HL-60 (cell line): Measurements from ENCODE around the gene LHX4.
A peak's percentile ranks its signal among the peaks of the same experiment; 100 is the strongest.

Experiments used
- DNase-seq, 2 experiments: peaks; one replicate each; pipeline ENCODE4 v3.0.0-alpha.2; 2010 to 2020; ENCODE audit warnings: low read depth in 1 of 2, low spot score in 1 of 2
- H3K27ac ChIP-seq: fragments of 250-450 bp; sonication (Bioruptor Pico); replicated peaks from 2 replicates; pipeline ENCODE4 v1.5.1; 2020; ENCODE audit warnings: mild to moderate bottlenecking, moderate library complexity
- H3K27me3 ChIP-seq: fragments of 250-450 bp; sonication (Bioruptor Pico); 2 replicates; pipeline ENCODE4 v1.5.1; 2021; ENCODE audit warnings: mild to moderate bottlenecking, moderate library complexity; ENCODE audit not compliant: insufficient read depth, poor library complexity, severe bottlenecking
- H3K4me3 ChIP-seq: replicated peaks from 2 replicates; pipeline ENCODE4 v1.5.1; 2011; ENCODE audit warnings: mild to moderate bottlenecking, control low read depth, low read length; ENCODE audit not compliant: insufficient read depth
- CTCF ChIP-seq: IDR thresholded peaks from one replicate; pipeline ENCODE4 v1.5.1; 2011; ENCODE audit warnings: low read length, control low read depth, inconsistent platforms; ENCODE audit not compliant: insufficient read depth
- GABPA ChIP-seq: IDR thresholded peaks from 2 replicates; pipeline ENCODE4 v1.6.1; 2012; ENCODE audit warnings: low read depth
- POLR2AphosphoS5 ChIP-seq: IDR thresholded peaks from 2 replicates; pipeline ENCODE4 v1.6.1; 2012; ENCODE audit warnings: low read depth
- REST ChIP-seq: IDR thresholded peaks from 2 replicates; pipeline ENCODE4 v1.6.1; 2012; ENCODE audit warnings: low read depth; ENCODE audit not compliant: insufficient replicate concordance
- SPI1 ChIP-seq: IDR thresholded peaks from 2 replicates; pipeline ENCODE4 v1.6.1; 2012; ENCODE audit warnings: low read depth, mild to moderate bottlenecking, borderline replicate concordance

LHX4 gene

GRCh38 chr1:180278194-180278515 is 48.1 kb downstream of the LHX4 start:
- no peak overlapping the region for H3K27ac ChIP-seq
- TF ChIP-seq REST (no peak), POLR2AphosphoS5 (no peak), CTCF (no peak)
- no peaks in the 10 kb centered on the region for H3K27me3 ChIP-seq
- no peak overlapping the region for H3K4me3 ChIP-seq
- DNase-seq = no peak

- peak in 1 of 2 experiments; percentile 66 for DNase-seq
Observed at GRCh38 chr1:180278596-180279395, 48.7 kb downstream of the LHX4 start.

GRCh38 chr1:180279651-180280050 is 49.6 kb downstream of the LHX4 start:
- peak overlapping the region; percentile 52 for H3K27ac ChIP-seq
- no peak for DNase-seq
- H3K4me3 ChIP-seq = no peak overlapping the region
- no peak for TF ChIP-seq POLR2AphosphoS5
- no peak for TF ChIP-seq REST
- TF ChIP-seq GABPA = no peak
- no peak for TF ChIP-seq SPI1
- no peak for TF ChIP-seq CTCF
- no peaks in the 10 kb centered on the region for H3K27me3 ChIP-seq

More at GRCh38 chr1:180278596-180279395, 48.7 kb downstream of the LHX4 start:
- TF ChIP-seq SPI1 (peak; percentile 36; the same call in 1 of the 2 replicates), POLR2AphosphoS5 (no peak)
- peak overlapping the region; percentile 52 for H3K27ac ChIP-seq
- no peaks in the 10 kb centered on the region for H3K27me3 ChIP-seq
- H3K4me3 ChIP-seq = no peak overlapping the region

- Histone ChIP-seq H3K27me3 (no peaks in the 10 kb centered on the region), H3K27ac (no peak overlapping the region), H3K4me3 (no peak overlapping the region)
- DNase-seq = no peak
- TF ChIP-seq POLR2AphosphoS5 (no peak), CTCF (no peak), GABPA (no peak), REST (no peak), SPI1 (no peak)
Observed at GRCh38 chr1:180280617-180281016, 50.6 kb downstream of the LHX4 start.
